OCI-LY3 (cell line): ENCODE measurements around the gene PKHD1.
A peak's percentile ranks its signal among the peaks of the same experiment; 100 is the strongest.
"Not testable (repeated sequence)": the region's sequence is repeated elsewhere in the genome, so short reads cannot be mapped to it uniquely, and the experiment has no call there.

Experiments used
- H2AFZ ChIP-seq: fragments of 200-600, 300-600 bp; shearing (Covaris generic); 2 replicates; pipeline ENCODE4 v1.6.0; 2014; ENCODE audit warnings: antibody characterized with exemption, low read depth, low read length
- H3K27ac ChIP-seq: fragments of 200-600, 300-600 bp; sonication (generic); 2 replicates; pipeline ENCODE4 v1.5.1; 2014; ENCODE audit warnings: mild to moderate bottlenecking, low read length, moderate library complexity, mixed read lengths
- H3K27me3 ChIP-seq: fragments of 200-600, 300-600 bp; sonication (generic); 2 replicates; pipeline ENCODE4 v1.6.1; 2014; ENCODE audit warnings: low read depth, low read length, mixed read lengths
- H3K36me3 ChIP-seq: fragments of 200-600, 300-600 bp; sonication (generic); replicated peaks from 2 replicates; pipeline ENCODE3; 2014; ENCODE audit warnings: low read depth, low read length, mixed read lengths
- H3K4me1 ChIP-seq: fragments of 300-600, 200-600 bp; sonication (generic); 2 replicates; pipeline ENCODE4 v1.6.1; 2014; ENCODE audit warnings: low read length, mixed read lengths
- H3K4me2 ChIP-seq: fragments of 200-600, 300-600 bp; sonication (generic); 2 replicates; pipeline ENCODE4 v1.6.1; 2014; ENCODE audit warnings: low read length, mixed read lengths
- H3K4me3 ChIP-seq: fragments of 300-600, 200-600 bp; sonication (generic); 2 replicates; pipeline ENCODE4 v1.5.1; 2014; ENCODE audit warnings: antibody characterized with exemption, mild to moderate bottlenecking, low read length, moderate library complexity
- H3K79me2 ChIP-seq: fragments of 300-600, 200-600 bp; shearing (Covaris generic); 2 replicates; pipeline ENCODE4 v1.6.1; 2014; ENCODE audit warnings: mild to moderate bottlenecking, low read length, mixed read lengths
- H3K9ac ChIP-seq: fragments of 300-600, 200-600 bp; shearing (Covaris generic); 2 replicates; pipeline ENCODE4 v1.6.0; 2014; ENCODE audit warnings: mild to moderate bottlenecking, low read length, moderate library complexity
- H3K9me3 ChIP-seq: fragments of 200-600, 300-600 bp; shearing (Covaris generic); 2 replicates; pipeline ENCODE4 v1.6.1; 2014; ENCODE audit warnings: low read length, mixed read lengths; ENCODE audit not compliant: insufficient read depth
- H4K20me1 ChIP-seq: fragments of 200-600, 300-600 bp; sonication (generic); 2 replicates; pipeline ENCODE4 v1.6.1; 2016; ENCODE audit warnings: low read length, mixed read lengths; ENCODE audit not compliant: insufficient read depth
- EZH2phosphoT487 ChIP-seq: fragments of 200-600 bp; shearing (Covaris generic); IDR thresholded peaks from 2 replicates; pipeline ENCODE4 v1.6.1; 2018; ENCODE audit warnings: antibody characterized with exemption, mixed run types, low read depth
- TF ChIP-seq, protein P1 (sequence below): fragments of 200-600, 300-600 bp; sonication (generic); IDR thresholded peaks from 2 replicates; pipeline ENCODE4 v1.5.1; 2014; ENCODE audit warnings: antibody characterized with exemption, low read length, low read depth

Gene PKHD1

DNA sequence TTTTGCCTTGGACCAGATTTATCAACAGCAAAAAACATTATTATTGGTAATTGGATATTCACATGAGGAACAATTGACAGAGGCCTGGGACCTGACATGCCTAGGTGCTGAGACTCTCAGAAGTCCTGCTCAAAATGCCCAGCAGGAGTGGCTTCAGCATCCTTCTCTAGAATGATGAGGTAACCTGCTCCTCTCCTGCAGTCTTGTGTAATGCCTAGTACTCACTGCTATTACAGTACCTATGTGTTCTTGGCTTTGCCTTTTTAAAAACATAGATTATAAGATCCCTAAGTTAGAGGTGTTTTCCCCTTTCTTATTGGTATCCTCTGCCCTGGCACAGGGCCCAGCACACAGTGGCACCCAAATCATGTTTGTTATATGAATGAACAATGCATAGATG, 230.9 kb downstream of the PKHD1 start:
- Histone ChIP-seq H4K20me1 (no peaks in the 10 kb centered on the region), H3K79me2 (no peaks in the 10 kb centered on the region), H3K4me3 (peak overlapping the region; percentile 25; the same call in 1 of the 2 replicates), H3K36me3 (no peaks in the 10 kb centered on the region), H3K4me1 (peaks cover 16% of the 10 kb centered on the region), H3K27ac (no peak overlapping the region), H3K4me2 (peak overlapping the region; percentile 63), H2AFZ (no peak overlapping the region), H3K9me3 (no peaks in the 10 kb centered on the region), H3K27me3 (peaks cover 39% of the 10 kb centered on the region), H3K9ac (no peak overlapping the region)
- TF ChIP-seq, protein P1, sequence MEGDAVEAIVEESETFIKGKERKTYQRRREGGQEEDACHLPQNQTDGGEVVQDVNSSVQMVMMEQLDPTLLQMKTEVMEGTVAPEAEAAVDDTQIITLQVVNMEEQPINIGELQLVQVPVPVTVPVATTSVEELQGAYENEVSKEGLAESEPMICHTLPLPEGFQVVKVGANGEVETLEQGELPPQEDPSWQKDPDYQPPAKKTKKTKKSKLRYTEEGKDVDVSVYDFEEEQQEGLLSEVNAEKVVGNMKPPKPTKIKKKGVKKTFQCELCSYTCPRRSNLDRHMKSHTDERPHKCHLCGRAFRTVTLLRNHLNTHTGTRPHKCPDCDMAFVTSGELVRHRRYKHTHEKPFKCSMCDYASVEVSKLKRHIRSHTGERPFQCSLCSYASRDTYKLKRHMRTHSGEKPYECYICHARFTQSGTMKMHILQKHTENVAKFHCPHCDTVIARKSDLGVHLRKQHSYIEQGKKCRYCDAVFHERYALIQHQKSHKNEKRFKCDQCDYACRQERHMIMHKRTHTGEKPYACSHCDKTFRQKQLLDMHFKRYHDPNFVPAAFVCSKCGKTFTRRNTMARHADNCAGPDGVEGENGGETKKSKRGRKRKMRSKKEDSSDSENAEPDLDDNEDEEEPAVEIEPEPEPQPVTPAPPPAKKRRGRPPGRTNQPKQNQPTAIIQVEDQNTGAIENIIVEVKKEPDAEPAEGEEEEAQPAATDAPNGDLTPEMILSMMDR, result no peak
- TF ChIP-seq EZH2phosphoT487, result no peak

DNA sequence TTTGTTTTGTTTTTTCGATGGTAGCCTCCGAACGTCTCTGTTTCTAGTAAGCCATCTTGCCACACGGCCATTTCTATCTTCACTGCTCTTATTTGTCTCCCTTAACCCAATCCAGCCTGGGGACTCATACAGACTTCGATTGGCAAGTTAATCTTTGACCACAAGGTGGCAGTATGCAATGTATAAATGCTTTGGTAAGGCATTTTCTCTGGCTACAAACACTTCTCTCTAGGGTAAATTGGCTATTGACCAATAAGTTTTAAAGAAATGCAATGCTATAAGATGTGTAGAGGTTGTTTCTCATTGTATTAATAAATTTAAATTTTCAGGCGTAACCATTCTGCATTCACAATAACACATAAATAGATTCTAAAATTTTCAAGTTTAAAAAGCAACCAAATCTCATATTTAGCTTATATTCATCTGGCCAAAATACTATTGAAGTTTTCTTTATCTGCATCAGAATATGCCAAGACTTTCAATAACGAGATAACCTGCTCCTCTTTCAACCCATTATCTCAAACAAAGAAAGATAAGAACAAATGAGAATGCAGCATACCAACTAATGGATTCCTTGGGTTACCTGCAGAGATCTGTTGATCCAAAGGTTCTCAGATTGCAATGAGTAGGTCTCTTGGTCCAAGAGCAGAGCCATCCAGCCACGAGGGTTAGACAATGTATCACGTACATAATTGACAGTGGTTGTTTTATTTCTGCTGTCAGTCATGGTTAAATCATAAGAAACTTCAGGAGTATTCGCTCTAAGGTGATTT, 231.9 kb downstream of the PKHD1 start:
- Histone ChIP-seq H3K4me1 (peaks cover 16% of the 10 kb centered on the region), H2AFZ (no peak overlapping the region), H3K9ac (no peak overlapping the region), H3K27ac (no peak overlapping the region), H3K27me3 (peaks cover 40% of the 10 kb centered on the region), H3K4me3 (no peak overlapping the region), H3K36me3 (no peaks in the 10 kb centered on the region), H3K4me2 (peak overlapping the region; percentile 16; the same call in 1 of the 2 replicates), H4K20me1 (no peaks in the 10 kb centered on the region), H3K9me3 (no peaks in the 10 kb centered on the region), H3K79me2 (no peaks in the 10 kb centered on the region)
- TF ChIP-seq, protein P1, result peak; percentile 94
- no peak for TF ChIP-seq EZH2phosphoT487

DNA sequence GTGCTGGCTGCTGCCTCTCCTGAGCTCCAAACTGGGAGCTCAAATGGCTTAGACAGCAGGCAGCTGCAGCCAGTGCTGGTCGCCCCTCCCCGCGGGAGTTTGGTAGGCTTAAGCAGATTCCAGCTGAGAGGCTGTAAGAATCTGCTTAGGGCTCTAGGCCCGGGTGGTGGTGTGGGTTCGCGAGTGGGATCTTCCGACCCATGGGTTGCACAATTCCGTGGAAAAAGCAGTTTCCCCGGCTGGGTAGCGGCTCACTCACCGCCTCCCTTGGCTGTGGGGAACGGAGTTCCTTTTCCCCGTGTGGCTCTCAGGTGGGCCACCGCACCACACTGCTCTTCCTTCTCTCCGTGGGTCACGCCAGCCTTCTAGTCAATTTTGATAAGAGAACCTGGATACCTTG, 232.5 kb downstream of the PKHD1 start:
- Histone ChIP-seq H3K27me3 (peaks cover 34% of the 10 kb centered on the region), H2AFZ (no peak overlapping the region), H3K27ac (no peak overlapping the region)

DNA sequence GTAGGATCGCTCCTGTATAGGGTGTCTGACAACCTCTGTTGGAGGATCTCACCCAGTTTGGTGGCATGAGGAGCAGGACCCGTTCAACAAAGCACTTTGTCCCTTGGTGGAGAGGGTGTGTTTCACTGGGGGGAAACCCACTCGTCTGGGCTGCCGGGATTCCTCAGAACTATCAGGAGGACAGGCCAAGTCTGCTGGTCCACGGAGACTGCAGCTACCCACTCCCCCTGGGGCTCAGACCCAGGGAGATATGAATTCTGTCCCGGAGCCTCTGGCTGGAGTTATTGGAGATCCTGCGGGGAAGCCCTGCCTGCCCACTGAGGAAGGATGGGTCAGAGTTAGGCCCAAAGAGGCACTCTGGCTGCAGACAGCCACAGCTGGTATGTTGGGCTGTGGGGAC, 233.1 kb downstream of the PKHD1 start:
- peaks cover 29% of the 10 kb centered on the region for H3K27me3 ChIP-seq
- no peaks in the 10 kb centered on the region for H3K79me2 ChIP-seq
- no peak overlapping the region for H3K4me3 ChIP-seq
- TF ChIP-seq EZH2phosphoT487, result no peak
- TF ChIP-seq, protein P1, result no peak
- H3K9ac ChIP-seq, result no peak overlapping the region
- H3K9me3 ChIP-seq, result no peaks in the 10 kb centered on the region
- no peak overlapping the region for H3K27ac ChIP-seq
- H2AFZ ChIP-seq, result no peak overlapping the region
- H4K20me1 ChIP-seq, result no peaks in the 10 kb centered on the region
- H3K36me3 ChIP-seq, result no peaks in the 10 kb centered on the region
- H3K4me2 ChIP-seq, result no peak overlapping the region
- peaks cover 16% of the 10 kb centered on the region for H3K4me1 ChIP-seq

More for the DNA sequence above, 232.5 kb downstream of the PKHD1 start:
- no peaks in the 10 kb centered on the region for H3K9me3 ChIP-seq
- no peaks in the 10 kb centered on the region for H4K20me1 ChIP-seq
- H3K4me1 ChIP-seq, result peaks cover 16% of the 10 kb centered on the region
- no peak overlapping the region for H3K4me3 ChIP-seq
- no peak overlapping the region for H3K9ac ChIP-seq
- no peak for TF ChIP-seq EZH2phosphoT487
- TF ChIP-seq, protein P1, result no peak
- no peaks in the 10 kb centered on the region for H3K36me3 ChIP-seq
- H3K79me2 ChIP-seq, result no peaks in the 10 kb centered on the region
- H3K4me2 ChIP-seq, result peak overlapping the region; percentile 16; the same call in 1 of the 2 replicates

DNA sequence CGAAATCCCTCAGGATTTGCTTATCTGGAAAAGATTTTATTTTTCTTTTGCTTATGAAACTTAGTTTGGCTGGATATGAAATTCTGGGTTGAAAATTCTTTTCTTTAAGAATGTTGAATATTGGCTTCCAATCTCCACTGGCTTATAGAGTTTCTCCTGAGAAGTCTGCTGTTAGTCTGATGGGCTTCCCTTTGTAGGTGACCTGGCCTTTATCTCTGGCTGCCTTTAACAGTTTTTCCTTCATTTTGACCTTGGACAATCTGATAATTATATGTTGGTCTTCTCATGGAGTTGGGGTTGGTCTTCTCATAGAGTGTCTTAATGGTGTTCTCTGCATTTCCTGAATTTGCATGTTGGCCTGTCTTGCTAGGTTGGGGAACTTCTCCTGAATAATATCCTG, 234.3 kb downstream of the PKHD1 start:
- H3K27me3 ChIP-seq, result peaks cover 21% of the 10 kb centered on the region
- H3K4me3 ChIP-seq, H3K9ac ChIP-seq, H3K27ac ChIP-seq, H4K20me1 ChIP-seq, H2AFZ ChIP-seq, H3K9me3 ChIP-seq, H3K79me2 ChIP-seq, H3K36me3 ChIP-seq, H3K4me2 ChIP-seq: not testable (repeated sequence)
- H3K4me1 ChIP-seq, result peaks cover 16% of the 10 kb centered on the region
